M059J (cell line): Measurements from ENCODE around the gene SCN7A. TPM values are rescaled to one million over a fixed set of nuclear protein-coding genes. Genes with fewer than 3 reads are reported as not detected.
"Not testable (repeated sequence)": the region's sequence is repeated elsewhere in the genome, so short reads cannot be mapped to it uniquely, and the experiment has no call there.

Source experiments
- DNase-seq: peaks from one replicate; pipeline ENCODE4 v3.0.0-alpha.2; 2012; ENCODE audit warnings: low read depth
- total RNA-seq: library from RNA; depleted of rRNA; stranded (reverse); fragments of >200 nt; shearing (Covaris generic); gene quantifications from 2 replicates; pipeline ENCODE4 v1.2.3, GENCODE V29; 2014; rRNA removed

SCN7A gene
- total RNA-seq, 1 experiment from 2014 or later = not detected

DNA sequence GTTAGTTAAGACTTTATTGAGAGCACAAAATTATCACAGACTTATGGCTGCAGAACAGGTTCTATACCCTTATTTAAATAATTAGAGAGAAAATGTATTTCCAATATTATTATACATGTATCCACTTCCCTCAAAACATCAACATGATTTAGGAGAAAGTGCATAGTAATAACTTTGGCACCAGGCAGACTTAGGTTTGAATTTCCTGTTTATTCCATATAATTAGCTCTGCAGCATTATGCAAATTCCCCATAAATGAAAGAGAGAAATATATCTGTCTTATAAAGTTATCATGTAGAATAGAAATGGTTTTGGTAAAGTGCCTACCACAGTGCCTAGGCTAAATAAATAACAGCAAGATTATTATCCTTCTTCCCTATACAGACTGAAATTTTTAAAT lies 133.6 kb downstream of the SCN7A start:
- DNase-seq = no peak

DNA sequence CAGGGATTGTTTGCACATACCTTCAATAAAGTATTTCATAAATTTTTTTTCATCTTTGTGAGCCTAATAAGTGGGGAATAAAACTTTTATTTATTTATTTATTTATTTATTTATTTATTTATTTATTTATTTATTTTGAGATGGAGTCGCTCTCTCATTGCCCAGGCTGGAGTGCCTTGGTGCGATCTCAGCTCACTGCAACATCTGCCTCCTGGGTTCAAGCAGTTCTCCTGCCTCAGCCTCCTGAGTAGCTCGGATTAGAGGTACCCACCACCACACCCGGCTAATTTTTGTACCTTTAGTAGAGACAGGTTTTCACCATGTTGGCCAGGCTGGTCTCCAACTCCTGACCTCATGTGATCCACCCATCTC lies 136.1 kb downstream of the SCN7A start:
- DNase-seq = not testable (repeated sequence)

GRCh38 chr2:166357068-166357949 lies 136.7 kb downstream of the SCN7A start:
- no peak for DNase-seq

Other genes with a start within 250 kb of the SCN7A start
- gene SCN9A, start 118.3 kb downstream of the SCN7A start, total RNA-seq = 0.42 and 0.86 TPM in 2 replicates